GM12878 (cell line): ENCODE results near the gene NDUFB2.

ENCODE experiments used
- RFX5 ChIP-seq: IDR thresholded peaks from 2 replicates; pipeline ENCODE4 v1.6.1; 2011; ENCODE audit warnings: low read depth, low read length, improper control_type of control experiment
- SMC3 ChIP-seq: IDR thresholded peaks from 2 replicates; pipeline ENCODE4 v1.6.1; 2011; ENCODE audit warnings: low read length, improper control_type of control experiment, borderline replicate concordance
- SUZ12 ChIP-seq: fragments of 200-600 bp; sonication (generic); IDR thresholded peaks from one replicate; pipeline ENCODE4 v1.6.1; 2018; ENCODE audit warnings: antibody characterized with exemption, mild to moderate bottlenecking; ENCODE audit not compliant: unreplicated experiment
- TF ChIP-seq, protein P1 (sequence below): IDR thresholded peaks from 2 replicates; pipeline ENCODE4 v1.6.1; 2012; ENCODE audit warnings: low read depth, low read length, improper control_type of control experiment

DNA sequence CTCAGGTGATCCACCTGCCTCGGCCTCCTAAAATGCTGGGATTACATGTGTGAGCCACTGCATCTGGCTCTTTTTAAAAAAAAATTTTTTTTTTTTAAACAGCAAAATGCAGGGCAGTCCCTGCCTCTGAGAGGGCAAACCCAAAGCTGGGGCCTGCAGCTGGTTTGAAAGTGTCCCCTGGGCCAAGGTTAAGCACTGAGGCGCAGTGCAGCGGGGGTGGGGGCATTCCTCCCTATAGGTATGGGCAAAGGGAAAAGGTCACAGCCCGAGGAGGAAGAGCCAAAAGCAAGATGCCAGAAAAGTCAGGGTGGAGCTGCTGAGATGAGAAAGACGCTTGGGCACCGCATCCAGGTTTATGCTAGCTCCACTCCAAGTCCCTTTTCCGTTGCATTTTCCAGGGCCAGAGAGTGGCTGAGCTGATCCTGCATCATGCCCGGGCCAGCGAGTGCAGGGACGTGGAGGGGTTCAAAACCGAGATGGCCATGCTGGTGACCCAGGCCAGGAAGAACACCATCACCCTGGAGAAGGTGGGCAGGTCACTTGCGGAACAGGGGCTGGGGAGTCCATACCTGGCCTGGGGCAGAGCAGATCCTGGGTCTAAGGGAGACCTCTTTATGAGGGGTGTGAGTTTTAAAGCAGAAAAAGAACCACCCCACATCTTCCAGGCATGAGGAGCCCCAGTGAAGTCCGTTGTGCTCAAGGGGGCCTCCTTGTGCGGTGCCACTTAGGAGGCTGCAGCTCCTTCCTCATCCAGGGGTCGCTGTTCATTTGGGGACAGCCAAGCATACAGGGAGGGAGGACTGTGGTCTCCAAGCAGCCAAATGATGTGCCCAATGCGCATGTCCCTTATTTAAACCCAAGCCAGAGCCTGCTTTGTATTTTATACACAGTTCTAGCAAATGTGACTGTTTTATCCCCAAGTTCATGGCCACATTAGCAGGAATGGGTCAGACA lies 7.0 kb upstream of the NDUFB2 start:
- no peak for TF ChIP-seq SUZ12
- TF ChIP-seq RFX5, result no peak
- no peak for TF ChIP-seq SMC3
- TF ChIP-seq, protein P1, sequence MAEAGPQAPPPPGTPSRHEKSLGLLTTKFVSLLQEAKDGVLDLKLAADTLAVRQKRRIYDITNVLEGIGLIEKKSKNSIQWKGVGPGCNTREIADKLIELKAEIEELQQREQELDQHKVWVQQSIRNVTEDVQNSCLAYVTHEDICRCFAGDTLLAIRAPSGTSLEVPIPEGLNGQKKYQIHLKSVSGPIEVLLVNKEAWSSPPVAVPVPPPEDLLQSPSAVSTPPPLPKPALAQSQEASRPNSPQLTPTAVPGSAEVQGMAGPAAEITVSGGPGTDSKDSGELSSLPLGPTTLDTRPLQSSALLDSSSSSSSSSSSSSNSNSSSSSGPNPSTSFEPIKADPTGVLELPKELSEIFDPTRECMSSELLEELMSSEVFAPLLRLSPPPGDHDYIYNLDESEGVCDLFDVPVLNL, result no peak
